HG02884 (cell line): ENCODE results near the gene TFB2M.

Experiments used
- ATAC-seq: cut with Tn5 transposase; IDR thresholded peaks from one replicate; pipeline ENCODE4 v1.9.1; 2021; ENCODE audit warnings: mild to moderate bottlenecking, moderate library complexity; ENCODE audit not compliant: unreplicated experiment

TFB2M gene

DNA sequence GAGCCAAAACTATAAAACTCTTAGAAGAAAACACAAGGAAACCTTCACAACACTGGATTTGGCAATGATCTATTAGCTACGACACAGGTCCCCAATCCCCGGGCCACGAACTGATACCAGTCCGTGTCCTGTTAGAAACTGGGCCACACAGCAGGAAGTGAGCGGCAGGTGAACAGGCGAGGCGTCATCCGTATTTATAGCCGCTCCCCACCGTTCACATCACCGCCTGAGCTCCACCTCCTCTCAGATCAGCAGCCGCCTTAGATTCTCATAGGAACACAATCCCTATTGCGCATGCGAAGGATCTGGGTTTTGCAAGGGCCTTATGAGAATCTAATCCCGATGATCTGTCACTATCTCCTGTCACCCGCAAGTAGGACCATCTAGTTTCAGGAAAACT, 11.9 kb downstream of the TFB2M start:
- ATAC-seq = no peak

GRCh38 chr1:246552110-246552509, 14.0 kb downstream of the TFB2M start:
- no peak for ATAC-seq

DNA sequence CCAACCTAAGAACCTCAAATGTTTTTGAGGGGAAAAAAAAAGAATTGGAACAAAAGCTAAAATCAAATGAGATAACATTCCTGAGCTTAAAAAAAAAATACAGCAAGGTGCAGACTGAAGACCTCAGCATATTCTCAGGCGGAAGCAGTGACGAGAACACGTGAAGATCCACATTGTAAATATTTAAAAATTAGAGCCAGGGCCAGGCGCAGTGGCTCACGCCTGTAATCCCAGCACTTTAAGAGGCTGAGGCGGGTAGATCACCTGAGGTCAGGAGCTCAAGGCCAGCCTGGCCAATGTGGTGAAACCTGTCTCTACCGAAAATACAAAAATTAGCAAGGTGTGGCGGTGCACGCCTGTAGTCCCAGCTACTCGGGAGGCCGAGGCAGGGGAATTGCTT, 15.7 kb downstream of the TFB2M start:
- no peak for ATAC-seq

DNA sequence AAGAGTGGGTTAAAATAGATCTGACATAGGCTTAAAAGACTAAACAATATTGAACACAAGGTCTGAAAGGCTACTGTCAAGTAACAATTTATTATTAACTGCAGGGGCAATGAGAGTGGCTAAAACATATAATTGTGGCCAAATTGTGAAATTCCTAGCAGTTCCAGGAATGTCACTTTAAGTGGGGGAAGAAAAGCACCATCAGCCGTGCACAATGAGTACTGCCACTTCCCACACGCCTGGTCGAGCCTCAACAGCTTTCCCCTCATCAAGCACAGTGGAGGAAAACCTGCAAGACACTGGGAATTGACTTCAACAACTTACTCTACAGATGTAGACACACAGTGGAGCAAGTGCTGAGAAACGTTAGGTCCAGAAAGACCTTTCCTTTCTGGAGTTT, 16.4 kb downstream of the TFB2M start:
- no peak for ATAC-seq

DNA sequence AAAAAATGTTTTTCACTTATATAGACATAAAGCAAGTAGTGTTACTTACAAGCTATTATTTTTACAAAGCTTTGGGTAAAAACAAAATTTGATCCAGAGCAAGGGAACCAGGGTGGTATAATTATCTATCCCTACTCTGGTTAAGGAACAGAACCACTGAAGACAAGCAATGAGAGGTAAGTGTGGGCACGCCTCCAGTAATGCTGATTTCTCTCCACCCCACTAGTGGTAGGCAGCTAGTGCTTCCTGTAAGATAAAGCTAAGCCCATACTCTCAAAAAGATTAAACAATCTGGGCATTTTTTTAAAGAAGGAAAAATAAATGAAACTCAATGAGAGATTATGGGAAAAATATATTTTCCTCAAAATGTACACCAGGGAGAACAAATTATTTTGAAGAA, 22.1 kb downstream of the TFB2M start:
- ATAC-seq = no peak

DNA sequence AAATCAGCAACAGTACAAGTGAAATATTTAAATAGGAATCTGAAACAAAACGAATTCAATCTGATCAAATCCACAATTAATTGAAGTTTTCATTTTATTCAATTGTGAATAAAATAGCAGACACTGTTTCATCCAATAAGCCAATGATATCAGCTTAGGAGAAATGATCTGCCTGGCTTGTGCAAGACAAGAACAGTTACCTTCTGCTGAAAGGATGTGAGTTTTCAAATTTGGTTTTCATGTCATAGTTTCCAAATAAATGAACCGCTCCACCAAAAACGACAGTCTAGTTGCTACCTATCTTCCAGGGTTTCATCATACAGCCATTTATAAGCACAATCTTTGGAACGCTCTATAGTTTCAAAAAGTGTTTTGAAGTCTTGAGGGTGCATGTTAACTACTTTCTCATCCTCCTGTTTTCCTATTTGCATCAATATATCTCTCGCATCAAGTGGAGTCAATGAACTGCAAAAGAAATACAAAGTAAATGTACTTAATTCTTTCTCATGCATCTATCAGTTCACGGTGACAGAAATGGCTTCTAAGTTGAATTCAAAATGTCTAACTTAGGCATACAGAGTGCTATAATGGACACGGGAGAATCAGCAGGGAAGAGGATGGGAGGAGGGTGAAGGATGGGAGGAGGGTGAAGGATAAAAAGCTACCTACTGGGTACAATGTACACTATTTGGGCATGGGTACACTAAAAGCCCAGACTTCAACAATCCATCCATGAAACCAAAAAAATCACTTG, 25.1 kb downstream of the TFB2M start:
- ATAC-seq = no peak

DNA sequence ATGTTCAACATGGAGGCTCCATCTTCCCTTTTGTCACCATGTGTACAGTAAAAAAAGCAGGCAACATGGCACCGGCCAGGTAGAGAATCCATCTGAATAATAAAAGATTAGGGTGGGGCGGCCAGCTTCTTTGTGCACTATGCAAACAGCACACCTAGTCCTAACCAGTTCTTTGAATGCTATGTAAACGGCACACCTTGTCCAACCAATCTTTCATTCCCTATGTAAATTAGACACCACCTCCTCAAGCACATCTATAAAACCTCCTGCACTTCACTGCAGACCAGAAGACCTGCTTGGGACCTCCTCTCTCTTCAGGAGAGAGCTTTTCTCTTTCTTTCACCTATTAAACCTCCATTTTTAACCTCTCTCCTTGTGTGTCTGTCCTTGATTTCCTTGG, 28.2 kb downstream of the TFB2M start:
- ATAC-seq = no peak

DNA sequence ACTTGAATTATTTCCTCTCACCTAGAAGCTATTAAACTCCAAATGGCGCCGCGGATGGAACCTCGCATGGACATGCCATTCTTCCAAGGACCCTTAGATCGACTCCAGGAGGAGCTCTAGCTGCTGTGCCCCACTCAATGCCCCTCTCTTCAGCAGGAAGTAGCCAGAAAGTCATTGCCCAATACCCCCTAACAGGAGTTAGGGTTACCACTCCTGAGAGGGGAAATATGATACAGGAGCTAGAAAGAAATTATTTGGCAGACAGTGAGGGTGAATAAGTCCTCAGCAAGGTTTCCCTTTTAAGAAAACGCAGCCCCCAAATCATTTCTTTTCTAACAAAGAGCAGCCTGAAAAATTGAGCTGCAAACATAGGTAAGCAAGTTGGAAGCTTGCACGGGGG, 28.6 kb downstream of the TFB2M start:
- ATAC-seq = no peak

DNA sequence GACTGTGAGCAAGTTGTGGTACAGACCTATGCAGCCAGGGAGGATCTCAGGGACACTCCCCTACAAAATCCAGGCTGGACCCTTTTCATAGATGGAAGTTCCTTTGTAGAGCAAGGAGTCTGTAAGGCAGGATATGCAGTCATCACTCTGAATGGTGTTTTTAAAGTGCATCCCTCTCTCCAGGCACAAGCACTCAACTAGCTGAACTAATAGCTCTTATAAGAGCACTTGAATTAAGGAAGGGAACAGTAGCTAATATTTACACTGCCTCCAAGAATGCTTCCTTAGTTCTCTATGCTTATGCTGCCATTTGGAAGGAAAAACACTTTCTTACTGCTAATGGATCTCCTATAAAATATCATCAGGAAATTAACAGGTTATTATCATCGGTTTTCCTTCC, 31.9 kb downstream of the TFB2M start:
- no peak for ATAC-seq

DNA sequence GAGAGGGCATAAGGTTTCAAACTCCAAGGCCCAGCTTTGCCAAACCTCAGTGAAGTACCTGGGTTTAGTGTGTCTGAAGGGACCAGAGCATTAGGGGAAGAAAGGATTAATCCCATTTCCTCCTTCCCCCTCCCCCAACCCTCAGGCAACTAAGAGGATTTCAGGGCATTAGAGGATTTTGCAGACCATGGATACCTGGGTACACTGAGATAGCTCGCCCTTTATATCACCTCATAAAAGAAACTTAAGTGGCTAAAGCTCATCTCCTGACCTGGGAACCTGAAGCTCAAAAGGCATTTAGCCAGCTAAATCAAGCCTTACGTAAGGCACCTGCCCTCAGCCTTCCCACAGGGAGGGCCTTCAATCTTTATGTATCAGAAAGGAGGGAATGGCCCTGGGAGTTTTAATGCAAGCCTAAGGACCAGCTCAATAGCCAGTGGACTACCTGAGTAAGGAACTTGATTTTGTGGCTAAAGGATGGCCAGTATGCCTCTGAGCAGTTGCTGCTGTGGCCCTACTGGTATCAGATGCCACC, 32.6 kb downstream of the TFB2M start:
- ATAC-seq = no peak

DNA sequence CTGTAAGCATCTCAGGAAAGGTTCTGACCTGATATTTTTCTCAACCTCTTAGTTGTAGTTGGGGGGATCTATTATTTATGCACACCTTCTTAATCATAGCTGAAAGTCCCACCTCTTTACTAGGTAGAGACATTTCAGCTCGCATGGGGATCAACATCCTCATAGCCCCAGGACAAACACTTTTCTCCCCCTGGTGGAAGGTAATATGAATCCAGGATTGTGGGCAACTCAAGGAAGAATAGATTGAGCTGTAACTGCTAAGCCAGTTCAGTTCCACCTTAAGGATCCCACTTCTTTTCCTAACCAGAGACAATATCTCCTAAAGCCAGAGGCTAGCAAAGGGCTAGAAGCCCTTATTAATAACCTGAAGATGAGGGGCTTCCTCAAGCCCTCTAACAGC, 33.5 kb downstream of the TFB2M start:
- no peak for ATAC-seq

DNA sequence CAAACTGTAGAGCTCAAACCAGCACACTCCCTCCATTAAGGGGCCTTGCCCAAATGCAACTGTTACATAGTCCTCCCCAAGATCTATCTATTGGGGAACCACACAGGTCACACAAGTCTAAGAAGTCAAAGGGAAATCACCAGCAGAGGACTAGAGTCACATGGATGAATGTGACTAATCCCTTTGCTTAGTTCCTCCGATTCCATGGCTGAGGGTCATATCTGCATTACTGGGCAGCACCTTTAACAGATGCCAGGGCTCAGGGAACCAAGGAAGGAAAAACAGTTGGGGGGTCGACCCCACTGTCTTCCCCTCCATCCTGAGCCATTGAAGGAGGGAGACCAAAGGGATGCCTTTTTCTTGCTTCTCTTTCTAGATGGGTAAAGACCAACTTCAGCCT, 35.6 kb downstream of the TFB2M start:
- no peak for ATAC-seq

DNA sequence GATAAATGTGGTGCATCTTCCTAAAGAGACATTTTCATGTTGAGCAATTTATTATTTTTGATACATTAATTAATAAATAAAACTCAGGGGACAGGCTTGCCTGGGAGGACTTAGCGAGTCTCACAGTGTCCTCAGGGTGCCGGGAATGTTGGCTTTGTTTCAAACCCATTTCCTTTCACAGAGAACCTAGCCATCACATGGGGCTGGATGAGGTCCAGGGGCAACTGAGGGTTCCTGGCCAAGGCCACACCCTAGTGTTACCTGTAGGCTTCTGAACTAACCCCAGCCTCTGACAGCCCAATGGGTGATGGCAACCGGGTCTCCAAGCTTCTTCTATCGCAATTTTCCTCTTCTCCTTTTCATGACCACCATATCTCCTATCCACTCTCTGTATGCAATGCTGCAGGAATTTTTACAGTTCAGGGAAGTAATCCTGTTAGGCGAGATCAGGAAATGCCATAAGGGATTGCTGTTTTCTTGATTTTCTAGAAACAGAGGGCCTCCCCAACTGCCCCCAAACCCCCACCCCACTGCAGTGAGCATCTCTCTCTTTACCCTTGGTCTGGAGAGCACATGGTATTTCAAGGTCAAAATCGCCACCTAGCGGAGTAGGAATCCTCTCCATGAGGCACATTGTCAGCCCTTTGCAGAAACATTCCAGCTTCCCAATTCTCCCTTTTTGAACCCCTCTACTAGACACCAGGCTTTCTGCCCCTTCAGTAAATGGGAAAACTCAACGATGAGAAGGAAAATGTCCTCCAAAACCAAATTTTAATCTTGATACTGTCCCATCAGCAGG, 36.9 kb downstream of the TFB2M start:
- ATAC-seq = no peak

DNA sequence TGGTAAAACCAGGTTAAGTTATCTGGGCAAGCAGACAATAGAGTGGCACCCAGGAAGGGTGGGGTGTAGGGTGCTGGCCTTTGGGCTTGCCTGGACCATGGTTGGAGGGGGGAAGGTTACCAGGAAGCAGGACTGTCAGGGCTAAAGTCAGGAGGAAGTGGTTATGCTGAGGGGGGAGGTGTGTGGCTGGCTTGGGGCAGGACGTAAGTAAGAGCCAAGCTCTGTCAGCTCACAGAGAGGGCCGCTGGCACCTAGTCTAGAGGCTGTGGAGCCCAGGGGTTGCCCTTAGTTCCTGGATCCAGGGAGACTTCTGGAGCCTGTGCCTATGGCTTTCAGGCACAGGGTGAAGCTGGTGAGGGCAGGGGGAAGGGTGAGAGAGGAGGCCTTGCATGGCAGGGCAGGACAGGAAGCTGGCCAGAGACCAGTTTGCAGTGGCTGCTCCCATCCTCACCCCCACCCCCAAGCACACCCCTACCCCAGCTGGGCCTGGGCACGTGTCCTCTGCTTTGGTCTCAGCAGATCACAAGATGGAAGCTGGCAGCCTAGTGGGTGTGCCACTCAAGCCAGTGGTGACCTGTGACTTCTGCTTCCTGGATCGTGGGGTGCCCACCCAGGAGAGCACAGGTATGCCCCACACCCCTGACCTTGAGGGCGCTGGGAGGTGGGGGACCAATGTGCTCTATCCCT, 38.5 kb downstream of the TFB2M start:
- ATAC-seq = no peak

GRCh38 chr1:246526915-246527314, 39.1 kb downstream of the TFB2M start:
- ATAC-seq = no peak

DNA sequence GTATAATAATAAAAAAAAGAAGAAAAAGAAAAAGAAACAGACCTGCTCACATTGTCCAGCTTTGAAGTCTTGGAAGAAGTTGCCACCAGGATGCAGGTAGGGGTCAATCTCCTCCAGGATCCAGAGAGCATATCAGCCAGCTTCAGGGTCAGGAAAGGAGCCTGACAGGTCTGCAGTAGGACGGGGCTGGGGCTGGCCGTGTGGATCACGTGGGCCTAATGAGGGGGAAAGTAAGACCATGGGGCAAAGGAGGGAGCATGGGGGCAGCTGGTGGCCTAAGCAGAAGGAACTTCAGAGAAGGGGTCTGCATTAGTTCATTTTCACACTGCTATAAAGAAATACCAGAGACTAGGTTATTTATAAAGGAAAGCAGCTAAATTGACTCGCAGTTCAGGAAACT, 39.7 kb downstream of the TFB2M start:
- no peak for ATAC-seq

- no peak for ATAC-seq
Observed at GRCh38 chr1:246519514-246519913, 46.5 kb downstream of the TFB2M start.

GRCh38 chr1:246518456-246519205, 47.4 kb downstream of the TFB2M start:
- ATAC-seq = no peak

DNA sequence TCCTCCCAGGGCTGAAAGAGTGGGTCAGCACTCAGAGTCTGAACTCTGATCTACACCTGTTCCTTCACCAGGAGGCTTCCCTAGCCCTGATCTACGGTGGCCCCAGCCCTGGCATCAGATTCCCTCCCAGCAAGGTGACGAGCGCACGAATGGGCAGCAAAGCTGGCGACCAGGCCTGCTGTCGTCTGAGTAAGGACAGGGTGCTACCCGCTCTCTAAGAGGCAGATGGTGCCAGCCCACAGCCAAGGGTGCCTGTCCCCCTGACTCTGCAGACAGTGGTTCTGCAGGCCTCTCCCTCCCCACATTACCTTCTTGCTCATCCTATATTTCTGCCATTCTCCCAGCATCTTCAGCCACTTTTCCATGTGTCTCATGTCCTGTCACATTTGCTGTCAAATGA, 48.7 kb downstream of the TFB2M start:
- no peak for ATAC-seq

DNA sequence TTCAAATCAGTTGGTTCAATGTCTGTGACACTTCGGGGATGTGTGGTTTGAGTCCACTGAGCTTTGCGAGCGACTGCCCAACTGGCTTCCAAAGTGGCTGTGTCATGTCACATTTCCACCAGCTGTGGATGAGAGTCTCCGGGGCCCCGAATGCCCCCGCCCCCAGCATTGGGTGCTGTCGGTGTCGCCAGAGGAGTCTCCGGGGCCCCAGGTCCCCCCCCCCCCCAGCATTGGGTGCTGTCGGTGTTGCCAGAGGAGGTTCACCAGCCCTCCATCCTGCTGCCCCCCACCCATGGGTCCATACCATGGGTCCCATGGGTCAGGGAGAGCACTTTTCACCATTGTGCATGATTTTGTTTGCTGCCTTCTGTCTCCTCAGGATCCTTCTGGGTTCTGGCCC, 49.9 kb downstream of the TFB2M start:
- ATAC-seq = no peak
